B cell (primary cell): Measurements from ENCODE around the gene MSS51. TPM values are rescaled to one million over a fixed set of nuclear protein-coding genes. Genes with fewer than 3 reads are reported as not detected.

Source experiments
- ATAC-seq: fragments of 200-7000 bp; cut with Tn5 transposase; one replicate; pipeline ENCODE4 v1.10.0; 2021; ENCODE audit warnings: low read depth, mild to moderate bottlenecking, moderate number of reproducible peaks, moderate library complexity
- CTCF ChIA-PET: fragments of 350-600 bp; sonication (Branson Sonifier 250); formaldehyde crosslinking; loops from one replicate; lab custom pipeline; 2021; ENCODE audit warnings: antibody characterized with exemption, inconsistent platforms; lab: Charles Lee
- POLR2A ChIA-PET: fragments of 350-600 bp; sonication (Branson Sonifier 250); formaldehyde crosslinking; loops from one replicate; lab custom pipeline; 2021; ENCODE audit warnings: antibody characterized with exemption; lab: Charles Lee
- DNase-seq: peaks from one replicate; pipeline ENCODE4 v3.0.0; 2013
- H2AFZ ChIP-seq: 2 replicates; pipeline ENCODE4 v1.6.1; 2012; ENCODE audit warnings: mild to moderate bottlenecking, low read depth, low read length; ENCODE audit not compliant: insufficient read depth, poor library complexity, severe bottlenecking
- H3K27ac ChIP-seq, 2 donors: 1 replicate in 1 of 2; 2 replicates in 1 of 2; pipeline ENCODE4 v1.5.1; 2012 to 2013; ENCODE audit warnings: low read length in 2 of 2, mild to moderate bottlenecking in 2 of 2, moderate library complexity in 1 of 2
- H3K27me3 ChIP-seq, 4 experiments: fragments of 200-600 bp in 1 of 4; sonication (generic) in 1 of 4; replicated peaks in 1 of 4; 1 replicate in 2 of 4; 2 replicates in 2 of 4; pipeline versions ENCODE4 v1.6.1 to v1.7.0; 2013 to 2016; ENCODE audit warnings: low read length in 3 of 4, mild to moderate bottlenecking in 2 of 4, mixed read lengths in 1 of 4, moderate library complexity in 1 of 4; ENCODE audit not compliant: insufficient read depth in 4 of 4, control insufficient read depth in 3 of 4; ENCODE audit errors: control extremely low read depth in 1 of 4
- H3K36me3 ChIP-seq, 2 experiments: replicated peaks in 1 of 2; 1 replicate in 1 of 2; 2 replicates in 1 of 2; pipeline versions ENCODE4 v1.6.1 to v1.7.1; 2013; ENCODE audit warnings: low read length in 1 of 2; ENCODE audit not compliant: insufficient read depth in 2 of 2, control insufficient read depth in 1 of 2; ENCODE audit errors: control extremely low read depth in 1 of 2, extremely low read depth in 1 of 2
- H3K4me1 ChIP-seq, 2 donors: fragments of 200-600 bp in 1 of 2; sonication (generic) in 1 of 2; 1 replicate in 1 of 2; 2 replicates in 1 of 2; pipeline versions ENCODE4 v1.5.1 to v1.6.1; 2013 to 2017; ENCODE audit warnings: low read length in 2 of 2; ENCODE audit not compliant: control insufficient read depth in 2 of 2, insufficient read depth in 2 of 2
- H3K4me2 ChIP-seq: replicated peaks from 2 replicates; pipeline ENCODE3; 2012; ENCODE audit warnings: mild to moderate bottlenecking, low read depth, low read length; ENCODE audit not compliant: poor library complexity, severe bottlenecking
- H3K4me3 ChIP-seq, 5 experiments: fragments of 200-600 bp in 1 of 5; sonication (generic) in 1 of 5; 1 replicate in 3 of 5; 2 replicates in 2 of 5; pipeline versions ENCODE4 v1.5.1 to v1.7.0; 2011 to 2016; ENCODE audit warnings: low read length in 4 of 5, mild to moderate bottlenecking in 4 of 5, low read depth in 2 of 5, control low read depth in 1 of 5, moderate library complexity in 1 of 5; ENCODE audit not compliant: insufficient read depth in 1 of 5; ENCODE audit errors: control extremely low read depth in 1 of 5, extremely low read depth in 1 of 5
- H3K79me2 ChIP-seq: fragments of 200-600 bp; sonication (generic); one replicate; pipeline ENCODE4 v1.6.0; 2016; ENCODE audit warnings: low read length; ENCODE audit not compliant: control insufficient read depth, insufficient read depth
- H3K9ac ChIP-seq: fragments of 200-600 bp; sonication (generic); 2 replicates; pipeline ENCODE4 v1.6.1; 2017; ENCODE audit warnings: mild to moderate bottlenecking, low read length, moderate library complexity
- H3K9me3 ChIP-seq, 3 donors: one replicate each; pipeline versions ENCODE4 v1.6.1 to v1.7.1; 2013; ENCODE audit warnings: low read length in 2 of 3; ENCODE audit not compliant: control insufficient read depth in 2 of 3, insufficient read depth in 1 of 3; ENCODE audit errors: control extremely low read depth in 1 of 3
- H4K20me1 ChIP-seq: 2 replicates; pipeline ENCODE4 v1.6.0; 2012; ENCODE audit warnings: mild to moderate bottlenecking, low read length; ENCODE audit not compliant: insufficient read depth, control insufficient read depth, poor library complexity, severe bottlenecking
- H3K27ac Mint-ChIP-seq: one replicate; pipeline ENCODE4 v1.8.0; 2021; ENCODE audit warnings: mixed read lengths
- H3K27me3 Mint-ChIP-seq: one replicate; pipeline ENCODE4 v1.8.0; 2021; ENCODE audit warnings: mixed read lengths
- H3K4me1 Mint-ChIP-seq: one replicate; pipeline ENCODE4 v1.8.0; 2021; ENCODE audit warnings: mixed read lengths
- H3K4me3 Mint-ChIP-seq: one replicate; pipeline ENCODE4 v1.8.0; 2021; ENCODE audit warnings: mixed read lengths
- H3K9me3 Mint-ChIP-seq: one replicate; pipeline ENCODE4 v1.8.0; 2022; ENCODE audit warnings: mixed read lengths; ENCODE audit not compliant: insufficient read depth
- EZH2 ChIP-seq: IDR thresholded peaks from 2 replicates; pipeline ENCODE4 v1.6.1; 2012; ENCODE audit warnings: borderline replicate concordance, low read depth, mild to moderate bottlenecking, moderate library complexity, low read length; ENCODE audit not compliant: insufficient read depth, poor library complexity, severe bottlenecking
- WGBS: methylation state at CpG from one replicate; pipeline ENCODE4 v1.1.5; 2013; ENCODE audit warnings: missing lambda C conversion rate; ENCODE audit not compliant: insufficient coverage; 5-methylcytosine and 5-hydroxymethylcytosine counted together
- intact Hi-C: fragments of 100-400 bp; cut with micrococcal nuclease; formaldehyde crosslinking; loops from one replicate; pipeline ENCODE4 v1.10.0; 2022
- polyA plus RNA-seq: library from polyadenylated mRNA; depleted of rRNA; stranded (reverse); fragments of >200 nt; gene quantifications from 2 replicates; pipeline ENCODE4 v1.2.3, GENCODE V29; 2012
- total RNA-seq, 2 donors: library from RNA; stranded (reverse); fragments of 120-200 nt in 1 of 2; gene quantifications; 1 replicate in 1 of 2; 2 replicates in 1 of 2; pipeline versions ENCODE4 v1.2.3 to v1.2.4, GENCODE V29; 2013 to 2022
- TF ChIP-seq, protein P1 (sequence below): fragments of 200-600 bp; IDR thresholded peaks from one replicate; pipeline ENCODE4 v1.8.0; 2022; ENCODE audit warnings: antibody characterized with exemption, mild to moderate bottlenecking

MSS51 gene
- total and polyA plus RNA-seq, 2 donors (not counting 1 experiment from before 2014, with no cell fraction given): 4.7 to 6.4 TPM

- TF ChIP-seq, protein P1, sequence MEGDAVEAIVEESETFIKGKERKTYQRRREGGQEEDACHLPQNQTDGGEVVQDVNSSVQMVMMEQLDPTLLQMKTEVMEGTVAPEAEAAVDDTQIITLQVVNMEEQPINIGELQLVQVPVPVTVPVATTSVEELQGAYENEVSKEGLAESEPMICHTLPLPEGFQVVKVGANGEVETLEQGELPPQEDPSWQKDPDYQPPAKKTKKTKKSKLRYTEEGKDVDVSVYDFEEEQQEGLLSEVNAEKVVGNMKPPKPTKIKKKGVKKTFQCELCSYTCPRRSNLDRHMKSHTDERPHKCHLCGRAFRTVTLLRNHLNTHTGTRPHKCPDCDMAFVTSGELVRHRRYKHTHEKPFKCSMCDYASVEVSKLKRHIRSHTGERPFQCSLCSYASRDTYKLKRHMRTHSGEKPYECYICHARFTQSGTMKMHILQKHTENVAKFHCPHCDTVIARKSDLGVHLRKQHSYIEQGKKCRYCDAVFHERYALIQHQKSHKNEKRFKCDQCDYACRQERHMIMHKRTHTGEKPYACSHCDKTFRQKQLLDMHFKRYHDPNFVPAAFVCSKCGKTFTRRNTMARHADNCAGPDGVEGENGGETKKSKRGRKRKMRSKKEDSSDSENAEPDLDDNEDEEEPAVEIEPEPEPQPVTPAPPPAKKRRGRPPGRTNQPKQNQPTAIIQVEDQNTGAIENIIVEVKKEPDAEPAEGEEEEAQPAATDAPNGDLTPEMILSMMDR: no peak
- no peak for TF ChIP-seq EZH2
- no peak overlapping the region for H3K27ac Mint-ChIP-seq
- Histone ChIP-seq H2AFZ (no peak overlapping the region), H3K27me3 (no peaks in the 10 kb centered on the region), H3K4me3 (no peak overlapping the region), H3K36me3 (peaks cover 7 to 12% of the 10 kb centered on the region in 2 experiments), H3K4me2 (no peak overlapping the region), H4K20me1 (no peaks in the 10 kb centered on the region), H3K9me3 (no peaks in the 10 kb centered on the region), H3K27ac (no peak overlapping the region), H3K4me1 (no peaks in the 10 kb centered on the region), H3K79me2 (no peaks in the 10 kb centered on the region), H3K9ac (no peak overlapping the region)
- H3K4me1 Mint-ChIP-seq: no peaks in the 10 kb centered on the region
- ChIA-PET POLR2A (no interaction called here), CTCF (no interaction called here)
- H3K4me3 Mint-ChIP-seq: no peak overlapping the region
- ATAC-seq: no peak
- 100% methylated on average over 1 of the region's 2 CpGs for WGBS
- intact Hi-C loops: no loop called here
- H3K27me3 Mint-ChIP-seq: no peaks in the 10 kb centered on the region
- DNase-seq: no peak
- H3K9me3 Mint-ChIP-seq: no peaks in the 10 kb centered on the region
Measured at GRCh38 chr10:73432646-73433537, 469 bp downstream of the MSS51 start.

- WGBS: 52% methylated on average over 2 of the region's 4 CpGs
Measured at GRCh38 chr10:73426318-73426717, 7.0 kb downstream of the MSS51 start.

More at GRCh38 chr10:73426318-73426717, 7.0 kb downstream of the MSS51 start:
- Histone ChIP-seq H3K4me3 (no peak overlapping the region), H3K4me1 (peaks cover 12 to 13% of the 10 kb centered on the region in 2 donors), H3K9me3 (no peaks in the 10 kb centered on the region), H3K4me2 (peak overlapping the region; percentile 0), H3K9ac (no peak overlapping the region), H3K36me3 (peaks cover 12 to 26% of the 10 kb centered on the region in 2 experiments), H4K20me1 (no peaks in the 10 kb centered on the region), H3K27me3 (no peaks in the 10 kb centered on the region), H2AFZ (no peak overlapping the region), H3K79me2 (no peaks in the 10 kb centered on the region), H3K27ac (no peak overlapping the region)
- ATAC-seq: peak; percentile 58
- Mint-ChIP-seq H3K9me3 (no peaks in the 10 kb centered on the region), H3K27me3 (no peaks in the 10 kb centered on the region), H3K27ac (peak overlapping the region; percentile 84), H3K4me1 (peaks cover 12% of the 10 kb centered on the region), H3K4me3 (no peak overlapping the region)
- POLR2A ChIA-PET: no interaction called here
- DNase-seq: peak; percentile 32
- intact Hi-C loops: no loop called here
- TF ChIP-seq EZH2: no peak
- TF ChIP-seq, protein P1: no peak
- CTCF ChIA-PET: no interaction called here
